HG02870 (cell line): ENCODE data around the gene EFTUD2.

ENCODE experiments used
- ATAC-seq: cut with Tn5 transposase; IDR thresholded peaks from one replicate; pipeline ENCODE4 v1.9.1; 2021; ENCODE audit warnings: mild to moderate bottlenecking, moderate library complexity; ENCODE audit not compliant: unreplicated experiment

EFTUD2 gene

GRCh38 chr17:44911133-44912001 is 12.1 kb upstream of the EFTUD2 start:
- no peak for ATAC-seq

- no peak for ATAC-seq
Measured at GRCh38 chr17:44910231-44911106, 11.2 kb upstream of the EFTUD2 start.

- no peak for ATAC-seq
Measured at GRCh38 chr17:44909681-44910144, 10.5 kb upstream of the EFTUD2 start.

- ATAC-seq, result no peak
Measured at GRCh38 chr17:44908761-44909326, 9.6 kb upstream of the EFTUD2 start.

- ATAC-seq, result no peak
Measured at GRCh38 chr17:44907729-44908470, 8.7 kb upstream of the EFTUD2 start.

GRCh38 chr17:44906763-44907728 is 7.8 kb upstream of the EFTUD2 start:
- no peak for ATAC-seq

GRCh38 chr17:44906010-44906646 is 6.9 kb upstream of the EFTUD2 start:
- ATAC-seq, result no peak

- no peak for ATAC-seq
Measured at GRCh38 chr17:44905006-44906000, 6.1 kb upstream of the EFTUD2 start.

GRCh38 chr17:44904001-44904984 is 5.0 kb upstream of the EFTUD2 start:
- ATAC-seq, result no peak

GRCh38 chr17:44903012-44903685 is 3.9 kb upstream of the EFTUD2 start:
- ATAC-seq, result no peak

- ATAC-seq, result no peak
Measured at GRCh38 chr17:44902135-44902760, 3.0 kb upstream of the EFTUD2 start.

GRCh38 chr17:44901411-44901921 is 2.2 kb upstream of the EFTUD2 start:
- ATAC-seq, result no peak

GRCh38 chr17:44900894-44901293 is 1.6 kb upstream of the EFTUD2 start:
- no peak for ATAC-seq

- no peak for ATAC-seq
Measured at GRCh38 chr17:44898768-44899073, 524 bp downstream of the EFTUD2 start.

- no peak for ATAC-seq
Measured at GRCh38 chr17:44894642-44895041, 4.6 kb downstream of the EFTUD2 start.

- ATAC-seq, result no peak
Measured at GRCh38 chr17:44892250-44892649, 7.0 kb downstream of the EFTUD2 start.
